ENCODE measurements around the gene TMEM63B. TPM values are rescaled to one million over a fixed set of nuclear protein-coding genes. Genes with fewer than 3 reads are reported as not detected.

Gene TMEM63B
- total and polyA plus RNA-seq, 9 of the 15 experiments (the other 6 are each of a cell fraction or from before 2014, with no cell fraction given), result 0.14 to 39.4 (median 14.4) TPM

DNA sequence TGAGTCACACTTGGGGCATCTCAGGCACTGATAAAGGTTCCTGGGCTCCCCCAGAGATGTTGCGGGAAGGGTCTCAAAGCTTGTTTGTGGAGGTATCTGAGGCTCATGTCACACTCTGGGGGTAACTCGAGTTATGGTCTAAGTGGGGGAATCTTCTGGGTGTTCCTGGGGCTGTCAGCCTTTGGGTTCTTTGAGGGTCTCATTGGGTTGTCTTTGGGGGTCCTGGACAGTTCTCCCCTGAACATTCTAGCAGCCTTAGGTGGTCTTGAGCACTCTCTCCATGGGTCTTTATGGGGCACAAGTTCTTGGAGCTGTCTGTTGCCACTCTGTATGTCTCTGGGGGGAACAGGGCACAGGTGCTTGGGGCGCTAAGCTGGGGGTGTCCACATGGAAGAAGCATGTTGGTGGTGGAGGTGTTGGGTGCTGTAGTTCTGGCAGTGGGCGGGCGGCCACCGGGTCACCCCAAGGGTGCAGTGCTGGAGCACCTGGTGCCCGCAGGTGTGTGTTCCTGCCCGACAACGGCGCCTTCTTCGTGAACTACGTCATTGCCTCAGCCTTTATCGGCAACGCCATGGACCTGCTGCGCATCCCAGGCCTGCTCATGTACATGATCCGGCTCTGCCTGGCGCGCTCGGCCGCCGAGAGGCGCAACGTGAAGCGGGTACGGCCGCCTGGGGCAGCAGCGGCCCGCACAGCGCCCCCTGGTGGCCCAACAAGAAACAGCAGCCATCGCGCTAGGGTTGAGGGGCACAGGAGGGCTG lies 24.2 kb downstream of the TMEM63B start (continued):
- TF ChIP-seq ATF2 (CRISPR knock-in tag; IDR thresholded peaks at IDR 0.05) (no peak), EP400 (IDR thresholded peaks at IDR 0.05) (no peak), GATAD2A (IDR thresholded peaks at IDR 0.05) (no peak), U2AF1 (optimal IDR thresholded peaks at IDR 0.05; ENCODE audit: low read depth, low read length) (no peak), HLTF (IDR thresholded peaks at IDR 0.05) (0 out of 2 replicates have a peak, but pooled peaks have one; percentile 63), TCF7L2 (IDR thresholded peaks at IDR 0.05; ENCODE audit: low read depth, low read length) (no peak), SMARCA4 (IDR thresholded peaks at IDR 0.05) (no peak), FUS (optimal IDR thresholded peaks at IDR 0.05; ENCODE audit: low read depth, low read length) (no peak), ZNF134 (CRISPR knock-in tag; conservative IDR thresholded peaks at IDR 0.05) (no peak), CGGBP1 (CRISPR knock-in tag; IDR thresholded peaks at IDR 0.05) (peak; percentile 20; the same call in 1 of the 2 replicates), CBFA2T2 (conservative IDR thresholded peaks at IDR 0.05) (no peak), ZNF224 (CRISPR knock-in tag; IDR thresholded peaks at IDR 0.05) (no peak), PTRF (tag; IDR thresholded peaks at IDR 0.05) (no peak)
- TF ChIP-seq, protein P1, sequence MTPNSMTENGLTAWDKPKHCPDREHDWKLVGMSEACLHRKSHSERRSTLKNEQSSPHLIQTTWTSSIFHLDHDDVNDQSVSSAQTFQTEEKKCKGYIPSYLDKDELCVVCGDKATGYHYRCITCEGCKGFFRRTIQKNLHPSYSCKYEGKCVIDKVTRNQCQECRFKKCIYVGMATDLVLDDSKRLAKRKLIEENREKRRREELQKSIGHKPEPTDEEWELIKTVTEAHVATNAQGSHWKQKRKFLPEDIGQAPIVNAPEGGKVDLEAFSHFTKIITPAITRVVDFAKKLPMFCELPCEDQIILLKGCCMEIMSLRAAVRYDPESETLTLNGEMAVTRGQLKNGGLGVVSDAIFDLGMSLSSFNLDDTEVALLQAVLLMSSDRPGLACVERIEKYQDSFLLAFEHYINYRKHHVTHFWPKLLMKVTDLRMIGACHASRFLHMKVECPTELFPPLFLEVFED (CRISPR knock-in tag; conservative IDR thresholded peaks at IDR 0.05), result no peak
- TF ChIP-seq, protein P2, sequence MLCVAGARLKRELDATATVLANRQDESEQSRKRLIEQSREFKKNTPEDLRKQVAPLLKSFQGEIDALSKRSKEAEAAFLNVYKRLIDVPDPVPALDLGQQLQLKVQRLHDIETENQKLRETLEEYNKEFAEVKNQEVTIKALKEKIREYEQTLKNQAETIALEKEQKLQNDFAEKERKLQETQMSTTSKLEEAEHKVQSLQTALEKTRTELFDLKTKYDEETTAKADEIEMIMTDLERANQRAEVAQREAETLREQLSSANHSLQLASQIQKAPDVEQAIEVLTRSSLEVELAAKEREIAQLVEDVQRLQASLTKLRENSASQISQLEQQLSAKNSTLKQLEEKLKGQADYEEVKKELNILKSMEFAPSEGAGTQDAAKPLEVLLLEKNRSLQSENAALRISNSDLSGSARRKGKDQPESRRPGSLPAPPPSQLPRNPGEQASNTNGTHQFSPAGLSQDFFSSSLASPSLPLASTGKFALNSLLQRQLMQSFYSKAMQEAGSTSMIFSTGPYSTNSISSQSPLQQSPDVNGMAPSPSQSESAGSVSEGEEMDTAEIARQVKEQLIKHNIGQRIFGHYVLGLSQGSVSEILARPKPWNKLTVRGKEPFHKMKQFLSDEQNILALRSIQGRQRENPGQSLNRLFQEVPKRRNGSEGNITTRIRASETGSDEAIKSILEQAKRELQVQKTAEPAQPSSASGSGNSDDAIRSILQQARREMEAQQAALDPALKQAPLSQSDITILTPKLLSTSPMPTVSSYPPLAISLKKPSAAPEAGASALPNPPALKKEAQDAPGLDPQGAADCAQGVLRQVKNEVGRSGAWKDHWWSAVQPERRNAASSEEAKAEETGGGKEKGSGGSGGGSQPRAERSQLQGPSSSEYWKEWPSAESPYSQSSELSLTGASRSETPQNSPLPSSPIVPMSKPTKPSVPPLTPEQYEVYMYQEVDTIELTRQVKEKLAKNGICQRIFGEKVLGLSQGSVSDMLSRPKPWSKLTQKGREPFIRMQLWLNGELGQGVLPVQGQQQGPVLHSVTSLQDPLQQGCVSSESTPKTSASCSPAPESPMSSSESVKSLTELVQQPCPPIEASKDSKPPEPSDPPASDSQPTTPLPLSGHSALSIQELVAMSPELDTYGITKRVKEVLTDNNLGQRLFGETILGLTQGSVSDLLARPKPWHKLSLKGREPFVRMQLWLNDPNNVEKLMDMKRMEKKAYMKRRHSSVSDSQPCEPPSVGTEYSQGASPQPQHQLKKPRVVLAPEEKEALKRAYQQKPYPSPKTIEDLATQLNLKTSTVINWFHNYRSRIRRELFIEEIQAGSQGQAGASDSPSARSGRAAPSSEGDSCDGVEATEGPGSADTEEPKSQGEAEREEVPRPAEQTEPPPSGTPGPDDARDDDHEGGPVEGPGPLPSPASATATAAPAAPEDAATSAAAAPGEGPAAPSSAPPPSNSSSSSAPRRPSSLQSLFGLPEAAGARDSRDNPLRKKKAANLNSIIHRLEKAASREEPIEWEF (CRISPR knock-in tag; IDR thresholded peaks at IDR 0.05), result no peak
- TF ChIP-seq, protein P3, sequence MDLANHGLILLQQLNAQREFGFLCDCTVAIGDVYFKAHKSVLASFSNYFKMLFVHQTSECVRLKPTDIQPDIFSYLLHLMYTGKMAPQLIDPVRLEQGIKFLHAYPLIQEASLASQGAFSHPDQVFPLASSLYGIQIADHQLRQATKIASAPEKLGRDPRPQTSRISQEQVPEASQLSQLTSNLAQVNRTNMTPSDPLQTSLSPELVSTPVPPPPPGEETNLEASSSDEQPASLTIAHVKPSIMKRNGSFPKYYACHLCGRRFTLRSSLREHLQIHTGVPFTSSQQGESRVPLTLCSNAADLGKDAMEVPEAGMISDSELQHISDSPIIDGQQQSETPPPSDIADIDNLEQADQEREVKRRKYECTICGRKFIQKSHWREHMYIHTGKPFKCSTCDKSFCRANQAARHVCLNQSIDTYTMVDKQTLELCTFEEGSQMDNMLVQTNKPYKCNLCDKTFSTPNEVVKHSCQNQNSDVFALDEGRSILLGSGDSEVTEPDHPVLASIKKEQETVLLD (IDR thresholded peaks at IDR 0.05), result no peak
- TF ChIP-seq, protein P4, sequence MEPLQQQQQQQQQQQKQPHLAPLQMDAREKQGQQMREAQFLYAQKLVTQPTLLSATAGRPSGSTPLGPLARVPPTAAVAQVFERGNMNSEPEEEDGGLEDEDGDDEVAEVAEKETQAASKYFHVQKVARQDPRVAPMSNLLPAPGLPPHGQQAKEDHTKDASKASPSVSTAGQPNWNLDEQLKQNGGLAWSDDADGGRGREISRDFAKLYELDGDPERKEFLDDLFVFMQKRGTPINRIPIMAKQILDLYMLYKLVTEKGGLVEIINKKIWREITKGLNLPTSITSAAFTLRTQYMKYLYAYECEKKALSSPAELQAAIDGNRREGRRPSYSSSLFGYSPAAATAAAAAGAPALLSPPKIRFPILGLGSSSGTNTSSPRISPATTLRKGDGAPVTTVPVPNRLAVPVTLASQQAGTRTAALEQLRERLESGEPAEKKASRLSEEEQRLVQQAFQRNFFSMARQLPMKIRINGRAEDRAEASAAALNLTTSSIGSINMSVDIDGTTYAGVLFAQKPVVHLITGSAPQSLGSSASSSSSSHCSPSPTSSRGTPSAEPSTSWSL (CRISPR knock-in tag; IDR thresholded peaks at IDR 0.05; ENCODE audit: borderline replicate concordance), result no peak
